A673 (cell line): ENCODE data around the gene DSPP. TPM values are rescaled to one million over a fixed set of nuclear protein-coding genes. Genes with fewer than 3 reads are reported as not detected.

ENCODE experiments used
- BruUV-seq: library from RNA; stranded (reverse); fragments of 400-500 nt; replicated peaks from 2 replicates; lab custom pipeline; 2021; lab: Mats Ljungman, UMichigan
- CTCF ChIA-PET: fragments of 300-600 bp; sonication (Branson Sonifier 250); formaldehyde crosslinking; loops from one replicate; lab custom pipeline; 2022; ENCODE audit warnings: antibody characterized with exemption; lab: Charles Lee
- POLR2A ChIA-PET: fragments of 300-600 bp; sonication (Branson Sonifier 250); formaldehyde crosslinking; loops from one replicate; lab custom pipeline; 2022; ENCODE audit warnings: antibody characterized with exemption; ENCODE audit not compliant: low non-redundant PET; lab: Charles Lee
- DNase-seq: peaks from one replicate; pipeline ENCODE4 v3.0.0-alpha.2; 2015; ENCODE audit warnings: low spot score
- H3K27ac ChIP-seq: fragments of 200-600 bp; sonication (generic); 2 replicates; pipeline ENCODE4 v1.5.1; 2016; ENCODE audit warnings: mixed run types, low read depth, mild to moderate bottlenecking, mixed read lengths, antibody characterized with exemption, low read length; ENCODE audit not compliant: poor library complexity, severe bottlenecking
- H3K27me3 ChIP-seq: fragments of 200-600 bp; sonication (generic); replicated peaks from 2 replicates; pipeline ENCODE4 v1.6.1; 2017; ENCODE audit warnings: mixed run types, low read depth, mild to moderate bottlenecking, mixed read lengths, antibody characterized with exemption, low read length; ENCODE audit not compliant: insufficient read depth, poor library complexity
- H3K36me3 ChIP-seq: fragments of 200-600 bp; sonication (generic); 2 replicates; pipeline ENCODE4 v1.6.1; 2016; ENCODE audit warnings: mixed run types, mild to moderate bottlenecking, mixed read lengths, antibody characterized with exemption, low read length; ENCODE audit not compliant: insufficient read depth, poor library complexity, severe bottlenecking
- H3K4me1 ChIP-seq: fragments of 200-600 bp; sonication (generic); 2 replicates; pipeline ENCODE4 v1.6.1; 2017; ENCODE audit warnings: mixed run types, mild to moderate bottlenecking, mixed read lengths, antibody characterized with exemption, low read length; ENCODE audit not compliant: insufficient read depth, poor library complexity, severe bottlenecking
- H3K4me3 ChIP-seq: fragments of 200-600 bp; sonication (generic); 2 replicates; pipeline ENCODE4 v1.5.1; 2016; ENCODE audit warnings: low read depth, mixed run types, mild to moderate bottlenecking, mixed read lengths, low read length; ENCODE audit not compliant: poor library complexity, severe bottlenecking
- H3K9me3 ChIP-seq: fragments of 200-600 bp; sonication (generic); 2 replicates; pipeline ENCODE4 v1.6.1; 2016; ENCODE audit warnings: mixed run types, low read depth, mild to moderate bottlenecking, mixed read lengths, antibody characterized with exemption, low read length; ENCODE audit not compliant: poor library complexity, severe bottlenecking
- EZH2 ChIP-seq: fragments of 200-600 bp; sonication (generic); IDR thresholded peaks from 2 replicates; pipeline ENCODE4 v1.6.1; 2017; ENCODE audit warnings: borderline replicate concordance, low read depth, mild to moderate bottlenecking, mixed read lengths, antibody characterized with exemption, low read length; ENCODE audit not compliant: poor library complexity, severe bottlenecking
- intact Hi-C: fragments of 100-400 bp; cut with micrococcal nuclease; formaldehyde crosslinking; loops from one replicate; pipeline ENCODE4 v1.10.0; 2022; ENCODE audit not compliant: unreplicated experiment
- total RNA-seq: library from RNA; stranded (reverse); gene quantifications from 2 replicates; pipeline ENCODE4 v1.2.3, GENCODE V29; 2021
- TF ChIP-seq, protein P1 (sequence below): fragments of 300-800, 200-600 bp; sonication (generic); conservative IDR thresholded peaks from 2 replicates; pipeline ENCODE4 v1.5.1; 2017; ENCODE audit warnings: low read depth, mild to moderate bottlenecking, antibody characterized with exemption, low read length, moderate library complexity, mixed read lengths

DSPP gene
- total RNA-seq, 1 experiment from 2014 or later: not detected

DNA sequence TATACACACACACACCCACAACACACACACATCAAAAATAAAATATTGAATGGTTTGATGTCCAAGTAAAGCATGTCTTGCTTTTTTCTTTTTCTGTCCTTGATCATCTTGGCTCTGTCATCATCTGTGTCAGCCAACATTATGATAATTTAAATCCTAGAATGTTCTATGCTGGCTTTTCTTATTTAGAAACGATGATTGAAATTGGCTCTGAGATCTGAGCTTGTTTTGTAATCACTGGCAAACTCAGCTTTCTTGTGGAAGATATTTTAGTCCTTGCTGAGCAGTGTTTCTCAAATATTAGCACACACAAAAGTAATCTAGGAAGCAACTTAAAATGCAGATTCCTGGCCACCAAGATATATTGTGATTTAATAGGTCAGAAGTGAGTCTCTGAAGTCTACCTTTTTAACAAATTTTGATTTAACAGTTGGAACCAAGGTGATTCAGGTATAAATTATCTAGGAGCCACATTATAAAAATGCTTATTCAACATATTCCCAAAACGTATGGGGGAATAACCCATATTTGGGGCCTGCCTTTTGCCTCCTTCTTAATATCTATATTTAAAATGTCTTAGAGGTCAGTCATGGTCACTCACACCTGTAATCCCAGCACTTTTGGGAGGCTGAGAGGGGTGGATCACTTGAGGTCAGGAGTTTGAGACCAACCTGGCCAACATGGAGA, 24.0 kb upstream of the DSPP start:
- no peak overlapping the region for H3K27ac ChIP-seq
- no TSS peak for BruUV-seq
- no peak overlapping the region for H3K4me3 ChIP-seq
- ChIA-PET POLR2A (no interaction called here), CTCF (no interaction called here)
- intact Hi-C loops: no loop called here
- H3K9me3 ChIP-seq: no peaks in the 10 kb centered on the region
- no peaks in the 10 kb centered on the region for H3K36me3 ChIP-seq
- TF ChIP-seq, protein P1, sequence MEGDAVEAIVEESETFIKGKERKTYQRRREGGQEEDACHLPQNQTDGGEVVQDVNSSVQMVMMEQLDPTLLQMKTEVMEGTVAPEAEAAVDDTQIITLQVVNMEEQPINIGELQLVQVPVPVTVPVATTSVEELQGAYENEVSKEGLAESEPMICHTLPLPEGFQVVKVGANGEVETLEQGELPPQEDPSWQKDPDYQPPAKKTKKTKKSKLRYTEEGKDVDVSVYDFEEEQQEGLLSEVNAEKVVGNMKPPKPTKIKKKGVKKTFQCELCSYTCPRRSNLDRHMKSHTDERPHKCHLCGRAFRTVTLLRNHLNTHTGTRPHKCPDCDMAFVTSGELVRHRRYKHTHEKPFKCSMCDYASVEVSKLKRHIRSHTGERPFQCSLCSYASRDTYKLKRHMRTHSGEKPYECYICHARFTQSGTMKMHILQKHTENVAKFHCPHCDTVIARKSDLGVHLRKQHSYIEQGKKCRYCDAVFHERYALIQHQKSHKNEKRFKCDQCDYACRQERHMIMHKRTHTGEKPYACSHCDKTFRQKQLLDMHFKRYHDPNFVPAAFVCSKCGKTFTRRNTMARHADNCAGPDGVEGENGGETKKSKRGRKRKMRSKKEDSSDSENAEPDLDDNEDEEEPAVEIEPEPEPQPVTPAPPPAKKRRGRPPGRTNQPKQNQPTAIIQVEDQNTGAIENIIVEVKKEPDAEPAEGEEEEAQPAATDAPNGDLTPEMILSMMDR: no peak
- no peak for TF ChIP-seq EZH2
- DNase-seq: no peak
- peaks cover 6% of the 10 kb centered on the region for H3K4me1 ChIP-seq
- H3K27me3 ChIP-seq: no peaks in the 10 kb centered on the region

DNA sequence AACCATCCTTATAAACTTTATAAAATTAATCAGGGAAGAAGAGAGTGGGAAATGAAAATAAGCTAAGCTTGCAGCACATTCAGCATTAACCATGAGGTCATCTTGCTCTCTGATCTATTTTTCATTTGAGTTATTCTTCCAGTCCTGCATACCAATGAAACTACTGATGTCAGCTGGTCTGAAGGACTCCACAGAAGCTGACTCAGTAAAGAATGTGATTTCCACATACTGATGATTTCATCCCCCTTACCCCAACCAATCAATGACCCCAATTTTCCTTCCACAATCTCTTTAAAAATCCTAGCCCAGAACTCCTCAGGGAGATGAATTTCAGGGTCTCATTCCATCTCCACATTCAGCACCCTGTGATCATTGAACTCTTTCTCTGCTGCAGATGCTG, 18.8 kb upstream of the DSPP start:
- no peaks in the 10 kb centered on the region for H3K27me3 ChIP-seq
- DNase-seq: peak; percentile 30
- no peaks in the 10 kb centered on the region for H3K4me1 ChIP-seq
- intact Hi-C loops: no loop called here
- CTCF ChIA-PET: no interaction called here
- no peaks in the 10 kb centered on the region for H3K9me3 ChIP-seq
- POLR2A ChIA-PET: no interaction called here
- no peak overlapping the region for H3K4me3 ChIP-seq
- BruUV-seq: no TSS peak
- H3K27ac ChIP-seq: no peak overlapping the region
- no peaks in the 10 kb centered on the region for H3K36me3 ChIP-seq
- TF ChIP-seq, protein P1: no peak
- TF ChIP-seq EZH2: no peak

DNA sequence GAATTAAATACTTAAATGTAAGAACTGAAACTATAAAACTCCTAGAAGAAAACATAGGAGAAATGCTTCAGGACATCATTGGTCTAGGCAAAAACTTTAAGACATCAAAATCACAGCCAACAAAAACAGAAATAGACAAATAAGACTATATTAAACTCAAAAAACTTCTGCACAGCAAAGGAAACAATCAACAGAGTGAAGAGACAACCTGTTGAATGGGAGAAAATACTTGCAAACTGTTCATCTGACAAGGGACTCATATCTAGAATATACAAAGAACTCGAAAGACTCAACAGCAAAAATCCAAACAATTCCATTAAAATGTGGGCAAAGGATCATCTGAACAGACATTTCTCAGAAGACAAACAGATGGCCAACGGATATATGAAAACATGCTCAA, 16.2 kb upstream of the DSPP start:
- BruUV-seq: no TSS peak
- Histone ChIP-seq H3K27ac (no peak overlapping the region), H3K9me3 (no peaks in the 10 kb centered on the region), H3K4me1 (no peaks in the 10 kb centered on the region), H3K4me3 (no peak overlapping the region), H3K36me3 (no peaks in the 10 kb centered on the region), H3K27me3 (no peaks in the 10 kb centered on the region)
- DNase-seq: no peak
- intact Hi-C loops: no loop called here
- ChIA-PET CTCF (no interaction called here), POLR2A (no interaction called here)
- TF ChIP-seq EZH2: no peak
- TF ChIP-seq, protein P1: no peak
